Activated B cell treated with CpG ODN at 0.5 μM for 24 hours (primary cell): ENCODE data around the gene ASF1B. TPM values are rescaled to one million over a fixed set of nuclear protein-coding genes. Genes with fewer than 3 reads are reported as not detected.

Experiments
- ATAC-seq: fragments of 200-7000 bp; cut with Tn5 transposase; one replicate; pipeline ENCODE4 v1.10.0; 2021; ENCODE audit warnings: low read depth, mild to moderate bottlenecking, moderate library complexity
- CTCF ChIA-PET: fragments of 350-600 bp; sonication (Branson Sonifier 250); formaldehyde crosslinking; loops from one replicate; lab custom pipeline; 2021; ENCODE audit warnings: antibody characterized with exemption; lab: Charles Lee
- POLR2A ChIA-PET: fragments of 350-600 bp; sonication (Branson Sonifier 250); formaldehyde crosslinking; loops from one replicate; lab custom pipeline; 2021; ENCODE audit warnings: antibody characterized with exemption; lab: Charles Lee
- DNase-seq: peaks from one replicate; pipeline ENCODE4 v3.0.0; 2022
- H3K27ac Mint-ChIP-seq: one replicate; pipeline ENCODE4 v1.8.0; 2020; ENCODE audit warnings: mixed read lengths
- H3K27me3 Mint-ChIP-seq: one replicate; pipeline ENCODE4 v1.8.0; 2021; ENCODE audit warnings: mixed read lengths
- H3K36me3 Mint-ChIP-seq: one replicate; pipeline ENCODE4 v1.8.0; 2021; ENCODE audit warnings: low read depth, mixed read lengths
- H3K4me1 Mint-ChIP-seq: one replicate; pipeline ENCODE4 v1.8.0; 2021; ENCODE audit warnings: mixed read lengths
- H3K4me3 Mint-ChIP-seq: one replicate; pipeline ENCODE4 v1.8.0; 2020; ENCODE audit warnings: mild to moderate bottlenecking, mixed read lengths
- H3K9me3 Mint-ChIP-seq: one replicate; pipeline ENCODE4 v1.8.0; 2020; ENCODE audit warnings: mixed read lengths
- CTCF ChIP-seq: fragments of 200-600 bp; IDR thresholded peaks from one replicate; pipeline ENCODE4 v1.8.0; 2022; ENCODE audit warnings: antibody characterized with exemption, mild to moderate bottlenecking
- intact Hi-C: fragments of 100-400 bp; cut with micrococcal nuclease; formaldehyde crosslinking; loops from one replicate; pipeline ENCODE4 v1.15.1; 2024
- total RNA-seq: library from RNA; stranded (reverse); gene quantifications from 2 replicates; pipeline ENCODE4 v1.2.3, GENCODE V29; 2022

The ASF1B gene
- total RNA-seq, 1 donor from 2014 or later, result 3.7 TPM

- intact Hi-C loops, result loop anchor here (1.0 to 10.0 kb wide), 4 partner anchors 19 to 323 kb away; partner anchors contain the start of genes ASF1B, DCAF15 and ZSWIM4
- TF ChIP-seq CTCF, result no peak
- H3K27ac Mint-ChIP-seq, result peak within 1 kb of the TSS; percentile 68
- no peaks in the 10 kb centered on the region for H3K27me3 Mint-ChIP-seq
- peaks cover 42% of the 10 kb centered on the region for H3K4me1 Mint-ChIP-seq
- POLR2A ChIA-PET, result interaction anchor here (0.7 to 2.0 kb wide), 11 partner anchors 19 to 965 kb away, joined by 3 to 8 read pairs (median 5); partner anchors contain the start of gene ASF1B
- no peaks in the 10 kb centered on the region for H3K9me3 Mint-ChIP-seq
- H3K4me3 Mint-ChIP-seq, result peak within 1 kb of the TSS; percentile 89
- peak; percentile 95 for ATAC-seq
- H3K36me3 Mint-ChIP-seq, result peaks cover 1% of the 10 kb centered on the region
- CTCF ChIA-PET, result interaction anchor here (0.9 to 1.1 kb wide), 2 partner anchors 19 to 57 kb away, joined by 3 to 4 read pairs; partner anchors contain the start of gene ASF1B
- peak; percentile 95 for DNase-seq
Measured at GRCh38 chr19:14117668-14118164, 18.7 kb downstream of the ASF1B start, which contains the start of gene PRKACA. Gene PRKACA, minus strand, starts transcription at chr19:14117762. Its CDS starts 215 bp downstream, at chr19:14117547.

GRCh38 chr19:14116918-14117578 lies 19.3 kb downstream of the ASF1B start:
- Mint-ChIP-seq H3K27me3 (no peaks in the 10 kb centered on the region), H3K9me3 (no peaks in the 10 kb centered on the region), H3K4me3 (peak overlapping the region; percentile 84), H3K27ac (peak overlapping the region; percentile 30), H3K4me1 (peaks cover 42% of the 10 kb centered on the region), H3K36me3 (peaks cover 1% of the 10 kb centered on the region)
- ATAC-seq (no peak), DNase-seq (no peak)
- TF ChIP-seq CTCF, result no peak
- CTCF ChIA-PET, result interaction anchor here (0.9 to 1.3 kb wide), 3 partner anchors 20 to 57 kb away, joined by 3 to 7 read pairs (median 4); partner anchors contain the start of gene ASF1B
- POLR2A ChIA-PET, result interaction anchor here (0.9 to 2.0 kb wide), 7 partner anchors 20 to 965 kb away, joined by 3 to 6 read pairs (median 5); partner anchors contain the start of gene ASF1B
- intact Hi-C loops, result loop anchor here (1.0 to 10.0 kb wide), 4 partner anchors 19 to 322 kb away; partner anchors contain the start of genes ASF1B, DCAF15 and ZSWIM4

- H3K4me1 Mint-ChIP-seq, result peaks cover 42% of the 10 kb centered on the region
Measured at GRCh38 chr19:14116525-14116917, 19.9 kb downstream of the ASF1B start.

GRCh38 chr19:14115756-14116155 lies 20.6 kb downstream of the ASF1B start:
- POLR2A ChIA-PET, result no interaction called here

More at GRCh38 chr19:14116525-14116917, 19.9 kb downstream of the ASF1B start:
- H3K4me3 Mint-ChIP-seq, result peak overlapping the region; percentile 84
- peaks cover 1% of the 10 kb centered on the region for H3K36me3 Mint-ChIP-seq
- intact Hi-C loops, result loop anchor here (10.0 kb wide), 1 partner anchor 322 kb away; the partner anchor contains the start of gene ZSWIM4
- CTCF ChIA-PET, result interaction anchor here (1.3 kb wide), 1 partner anchor 20 kb away, joined by 7 read pairs; the partner anchor contains the start of gene ASF1B
- H3K27me3 Mint-ChIP-seq, result no peaks in the 10 kb centered on the region
- ATAC-seq, result no peak
- DNase-seq, result no peak
- no peak for TF ChIP-seq CTCF
- POLR2A ChIA-PET, result interaction anchor here (2.0 kb wide), 1 partner anchor 27 kb away, joined by 5 read pairs; no protein-coding TSS in a partner anchor
- peak overlapping the region; percentile 30 for H3K27ac Mint-ChIP-seq
- no peaks in the 10 kb centered on the region for H3K9me3 Mint-ChIP-seq

More at GRCh38 chr19:14115756-14116155, 20.6 kb downstream of the ASF1B start:
- H3K4me1 Mint-ChIP-seq, result peaks cover 42% of the 10 kb centered on the region
- TF ChIP-seq CTCF, result no peak
- peaks cover 1% of the 10 kb centered on the region for H3K36me3 Mint-ChIP-seq
- intact Hi-C loops, result loop anchor here (1.0 to 10.0 kb wide), 3 partner anchors 43 to 321 kb away; partner anchors contain the start of genes MISP3 and ZSWIM4
- peak overlapping the region; percentile 84 for H3K4me3 Mint-ChIP-seq
- no peaks in the 10 kb centered on the region for H3K9me3 Mint-ChIP-seq
- no peak overlapping the region for H3K27ac Mint-ChIP-seq
- no peaks in the 10 kb centered on the region for H3K27me3 Mint-ChIP-seq
- CTCF ChIA-PET, result interaction anchor here (0.5 to 1.9 kb wide), 4 partner anchors 21 to 57 kb away, joined by 3 to 9 read pairs (median 6); partner anchors contain the start of gene ASF1B
- no peak for ATAC-seq
- no peak for DNase-seq
